NCI-H2196 (cell line): ENCODE measurements around the gene TMEM217.
"Not testable (repeated sequence)": the region's sequence is repeated elsewhere in the genome, so short reads cannot be mapped to it uniquely, and the experiment has no call there.

Source experiments
- DNase-seq: peaks from one replicate; lab custom pipeline; 2025; ENCODE audit not compliant: unreplicated experiment; lab: John Stamatoyannopoulos, UW

TMEM217 gene

DNA sequence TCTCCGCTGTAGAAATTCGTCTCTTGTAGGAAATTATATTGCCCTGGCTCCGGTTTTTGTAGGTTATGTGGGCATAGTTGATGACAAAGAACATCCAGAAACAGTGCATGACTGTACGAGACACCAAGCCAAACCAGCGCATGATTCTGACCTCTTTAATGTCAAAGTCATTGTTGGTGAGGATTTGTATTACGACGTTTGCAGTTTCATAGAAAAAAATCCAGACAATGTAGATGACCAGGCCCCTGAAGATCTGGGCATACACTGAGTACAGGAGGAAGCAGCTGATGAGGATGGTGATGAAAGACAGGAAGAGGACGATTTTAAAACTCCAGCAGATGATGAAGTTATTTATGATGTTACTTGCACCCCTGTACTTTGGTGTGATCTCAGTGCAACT, 39.4 kb downstream of the TMEM217 start:
- no peak for DNase-seq

DNA sequence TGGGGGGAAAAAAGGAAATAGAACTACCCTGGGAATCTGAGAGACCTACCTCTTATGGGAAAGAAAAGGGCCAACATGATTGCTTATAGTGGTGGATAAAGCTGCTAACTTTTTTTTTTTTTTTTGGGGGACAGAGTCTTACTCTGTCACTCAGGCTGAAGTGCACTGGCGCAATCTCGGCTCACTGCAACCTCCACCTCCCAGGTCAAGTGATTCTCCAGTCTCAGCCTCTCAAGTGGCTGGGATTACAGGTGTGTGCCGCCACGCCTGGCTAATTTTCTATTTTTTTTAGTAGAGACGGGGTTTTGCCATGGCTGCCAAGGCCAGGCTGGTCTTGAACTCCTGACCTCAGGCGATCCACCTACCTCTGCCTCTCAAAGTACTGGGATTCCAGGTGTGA, 39.9 kb downstream of the TMEM217 start:
- no peak for DNase-seq

DNA sequence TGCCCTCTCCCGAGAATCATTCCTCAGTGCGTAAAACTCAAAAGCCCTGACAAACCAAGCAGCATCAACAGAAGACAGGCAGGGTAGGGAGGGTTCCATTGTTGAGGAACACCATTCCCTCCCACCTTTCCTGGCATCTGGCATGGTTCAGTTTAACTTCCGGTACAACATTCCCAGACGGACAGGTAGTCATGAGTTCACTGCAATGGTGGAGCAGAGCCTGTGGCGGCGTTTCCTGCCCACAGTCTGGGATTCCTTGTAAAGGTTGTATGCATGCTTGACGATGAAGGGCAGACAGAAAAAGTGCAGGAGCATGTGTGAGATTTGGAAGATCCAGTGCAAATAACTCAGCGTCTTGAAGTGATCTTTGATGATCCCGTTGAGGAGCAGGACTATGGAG, 45.7 kb downstream of the TMEM217 start:
- DNase-seq: no peak

DNA sequence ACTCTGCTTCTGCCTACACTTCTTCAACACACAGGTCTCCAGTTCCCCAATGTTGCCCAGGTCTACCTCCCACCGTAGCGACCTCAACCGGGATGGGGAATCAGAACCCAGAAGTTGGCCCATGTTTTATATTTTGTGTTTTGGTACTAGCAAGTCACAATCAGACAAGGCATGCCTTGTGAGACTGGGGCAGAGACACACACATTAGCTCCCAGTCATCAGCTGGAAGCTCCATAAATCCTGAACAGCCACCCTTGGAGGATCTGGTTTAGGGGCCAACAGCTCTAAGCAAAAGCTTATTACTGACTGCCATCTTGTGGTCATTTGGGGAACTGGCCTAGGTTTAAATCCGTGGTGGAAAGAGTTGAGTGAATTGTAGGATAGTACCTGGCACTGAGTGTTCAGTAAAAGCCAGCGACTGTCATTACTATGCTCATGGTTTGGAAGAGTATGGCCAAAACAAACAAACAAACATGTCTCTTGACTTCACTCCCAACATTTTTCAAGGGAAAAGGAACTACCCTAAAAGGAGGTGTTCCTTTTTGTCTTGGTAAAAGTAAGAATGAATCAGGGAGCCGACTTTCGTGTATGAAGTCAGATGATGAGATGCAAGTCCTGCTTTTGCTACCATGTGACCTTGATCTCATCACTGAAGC, 47.5 kb downstream of the TMEM217 start:
- DNase-seq: peak; percentile 91

DNA sequence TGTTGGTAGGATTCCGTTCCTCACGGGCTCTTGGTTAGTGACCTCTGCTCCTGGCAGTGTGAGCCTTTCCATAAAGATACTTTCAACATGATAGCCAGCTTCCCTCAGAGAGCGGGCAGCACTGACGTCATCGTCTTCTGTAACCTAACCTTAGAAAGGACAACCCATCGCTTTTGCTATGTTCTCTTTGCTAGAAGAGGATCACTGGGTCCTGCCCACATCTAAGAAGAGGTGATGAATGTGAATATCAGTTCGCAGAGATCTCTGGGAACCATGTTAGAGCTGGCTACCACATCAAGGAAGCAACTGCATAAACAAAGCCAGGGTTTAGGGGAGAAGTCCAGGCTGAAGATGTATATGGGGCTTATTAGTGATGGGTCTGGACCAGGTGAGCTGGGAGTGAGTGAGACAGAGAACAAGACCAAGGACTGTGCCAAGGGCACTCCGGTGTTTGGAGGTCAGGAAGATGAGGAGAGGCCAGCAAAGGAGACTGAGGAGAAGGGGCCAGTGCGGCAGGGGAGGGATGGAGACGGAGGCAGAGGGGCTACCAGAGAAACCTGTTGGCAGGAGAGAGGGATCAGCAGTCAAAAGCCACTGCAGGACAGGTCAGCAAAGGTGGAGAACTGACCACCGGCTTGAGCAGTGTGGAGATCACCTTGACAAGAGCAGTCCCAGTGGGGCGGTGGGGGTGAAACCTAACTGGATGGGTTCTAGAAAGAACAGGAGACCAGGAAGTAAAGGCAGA, 48.3 kb downstream of the TMEM217 start:
- no peak for DNase-seq

DNA sequence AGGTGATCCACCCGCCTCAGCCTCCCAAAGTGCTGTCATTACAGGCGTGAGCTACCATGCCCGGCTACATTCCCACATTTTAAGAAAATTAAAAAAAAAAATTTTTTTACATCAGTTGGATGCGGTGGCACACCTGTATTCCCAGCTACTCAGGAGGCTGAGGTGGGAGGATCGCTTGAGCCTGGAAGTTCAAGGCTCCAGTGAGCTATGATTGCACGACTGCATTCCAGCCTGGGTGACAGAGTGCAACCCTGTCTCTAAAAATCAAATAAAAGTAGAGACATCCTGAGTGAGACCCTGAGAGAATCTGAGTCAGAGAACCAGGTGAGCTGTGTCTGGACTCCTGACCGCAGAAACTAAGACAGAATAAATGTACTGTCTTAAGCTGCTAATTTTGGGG, 49.2 kb downstream of the TMEM217 start:
- no peak for DNase-seq

DNA sequence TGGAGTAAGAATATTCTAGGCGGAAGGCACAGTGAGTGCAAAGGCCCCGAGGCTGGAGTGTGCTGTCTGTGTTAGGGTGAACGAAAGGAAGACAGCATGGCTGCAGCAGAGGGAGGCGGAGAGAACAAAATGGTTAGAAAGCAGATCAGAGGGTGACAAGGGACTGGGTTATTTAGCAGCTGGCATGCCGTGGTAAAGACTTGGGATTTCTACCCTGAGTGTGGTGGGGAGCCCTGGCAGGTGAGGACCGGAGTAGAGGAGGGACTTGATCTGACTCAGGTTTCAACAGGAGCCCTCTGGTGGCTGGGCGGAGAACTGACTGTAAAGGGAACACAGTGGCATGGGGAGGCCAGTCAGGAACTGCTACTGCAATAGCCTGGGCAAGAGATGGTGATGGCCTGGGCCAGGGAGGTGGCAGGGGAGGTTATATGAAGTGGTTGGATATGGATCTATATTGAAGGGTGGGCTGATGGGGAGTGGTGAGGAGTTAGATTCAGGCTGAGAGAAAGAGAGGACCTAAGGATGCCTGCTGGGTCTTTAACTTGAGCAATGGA, 50.0 kb downstream of the TMEM217 start:
- peak; percentile 81 for DNase-seq

DNA sequence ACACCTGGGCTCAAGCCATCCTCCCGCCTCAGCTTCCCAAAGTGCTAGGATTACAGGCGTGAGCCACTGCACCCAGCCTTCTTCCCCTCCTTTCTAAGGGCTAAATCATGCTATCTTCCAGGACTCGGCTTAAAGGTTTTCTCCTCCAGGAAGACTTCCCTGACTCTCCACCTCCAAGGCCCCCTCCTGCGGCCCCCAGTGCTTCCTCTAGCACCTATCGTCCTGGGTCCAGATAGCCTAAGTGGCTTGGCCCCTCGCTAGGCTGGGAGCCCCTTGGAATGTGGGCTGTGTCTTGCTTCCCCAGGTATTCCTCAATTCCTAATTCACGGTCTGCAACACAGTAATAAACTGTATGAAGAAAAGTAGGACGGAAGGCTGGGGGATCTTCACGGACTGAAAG, 51.3 kb downstream of the TMEM217 start:
- DNase-seq: no peak

DNA sequence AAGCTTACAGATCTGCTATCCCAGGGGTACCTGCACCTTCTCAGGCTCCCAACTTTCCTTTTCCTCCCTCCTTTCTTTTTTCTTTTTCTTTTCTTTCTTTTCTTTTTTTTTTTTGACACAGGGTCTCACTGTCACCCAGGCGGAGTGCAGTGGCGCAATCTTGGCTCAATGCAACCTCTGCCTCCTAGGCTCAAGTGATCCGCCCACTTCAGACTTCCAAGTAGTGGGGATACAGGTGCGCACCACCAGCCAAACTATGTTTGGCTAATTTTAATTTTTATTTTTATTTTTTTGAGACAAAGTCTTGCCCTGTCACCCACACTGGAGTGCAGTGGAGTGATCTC, 52.0 kb downstream of the TMEM217 start:
- no peak for DNase-seq

DNA sequence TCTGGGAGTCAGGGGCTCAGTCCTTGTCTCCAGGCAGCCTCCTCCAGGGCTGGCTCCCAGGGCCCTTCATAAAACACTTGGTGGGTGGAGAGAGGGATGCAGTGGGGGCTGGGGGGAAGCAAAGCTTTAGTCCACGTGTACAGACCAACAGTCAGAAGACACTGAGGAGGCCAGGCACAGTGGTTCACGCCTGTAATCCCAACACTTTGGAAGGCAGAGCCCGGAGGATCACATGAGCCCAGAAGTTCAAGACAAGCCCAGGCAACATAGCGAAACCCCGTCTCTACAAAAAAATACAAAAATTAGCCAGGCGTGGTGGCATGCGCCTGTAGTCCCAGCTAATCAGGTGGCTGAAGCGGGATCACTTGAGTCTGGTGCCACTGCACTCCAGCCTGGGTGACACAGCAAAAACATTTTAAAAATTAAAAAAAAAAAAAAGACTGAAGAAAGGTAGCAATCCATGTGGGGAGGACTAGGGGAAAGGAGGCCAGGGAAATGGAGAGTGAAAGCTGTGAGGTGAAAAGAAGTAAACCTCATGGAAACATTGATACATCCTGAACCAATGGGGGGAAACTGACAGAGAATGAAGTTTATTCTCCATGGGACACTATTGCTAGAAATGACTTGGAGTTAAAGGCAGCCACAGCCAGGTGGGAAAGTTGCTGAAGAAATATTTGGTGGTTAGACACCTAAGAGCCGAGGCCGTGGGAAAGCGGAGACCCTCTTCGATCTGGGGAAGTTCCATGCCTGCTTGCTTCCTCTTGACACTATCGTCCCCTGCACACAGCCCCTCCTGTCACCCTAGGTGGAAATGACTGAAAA, 52.6 kb downstream of the TMEM217 start:
- DNase-seq: no peak

DNA sequence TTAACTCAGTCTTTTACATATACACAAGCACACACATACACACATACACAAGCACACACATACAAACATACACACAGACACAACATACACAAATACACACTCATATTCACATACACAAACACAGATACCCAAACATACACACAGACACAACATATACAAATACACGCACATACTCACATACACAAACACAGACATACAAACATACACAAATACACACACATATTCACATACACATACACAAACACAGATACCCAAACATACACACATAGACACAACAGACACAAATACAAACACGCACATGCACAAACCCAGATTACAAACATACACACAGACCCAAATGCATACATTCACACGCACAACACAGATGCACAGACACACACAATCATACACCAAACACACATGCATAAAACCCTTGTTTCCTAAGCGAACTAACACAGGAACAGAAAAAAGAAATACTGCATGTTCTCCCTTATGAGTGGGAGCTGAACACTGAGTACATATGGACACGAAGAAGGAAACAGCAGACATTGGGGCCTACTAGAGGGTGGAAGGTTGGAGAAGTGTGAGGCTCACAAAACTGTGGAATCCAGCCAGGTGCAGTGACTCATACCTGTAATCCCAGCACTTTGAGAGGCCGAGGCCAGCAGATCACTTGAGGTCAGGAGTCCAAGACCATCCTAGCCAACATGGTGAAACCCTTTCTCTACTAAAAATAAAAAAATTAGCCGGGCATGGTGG, 53.8 kb downstream of the TMEM217 start:
- peak; percentile 43 for DNase-seq

DNA sequence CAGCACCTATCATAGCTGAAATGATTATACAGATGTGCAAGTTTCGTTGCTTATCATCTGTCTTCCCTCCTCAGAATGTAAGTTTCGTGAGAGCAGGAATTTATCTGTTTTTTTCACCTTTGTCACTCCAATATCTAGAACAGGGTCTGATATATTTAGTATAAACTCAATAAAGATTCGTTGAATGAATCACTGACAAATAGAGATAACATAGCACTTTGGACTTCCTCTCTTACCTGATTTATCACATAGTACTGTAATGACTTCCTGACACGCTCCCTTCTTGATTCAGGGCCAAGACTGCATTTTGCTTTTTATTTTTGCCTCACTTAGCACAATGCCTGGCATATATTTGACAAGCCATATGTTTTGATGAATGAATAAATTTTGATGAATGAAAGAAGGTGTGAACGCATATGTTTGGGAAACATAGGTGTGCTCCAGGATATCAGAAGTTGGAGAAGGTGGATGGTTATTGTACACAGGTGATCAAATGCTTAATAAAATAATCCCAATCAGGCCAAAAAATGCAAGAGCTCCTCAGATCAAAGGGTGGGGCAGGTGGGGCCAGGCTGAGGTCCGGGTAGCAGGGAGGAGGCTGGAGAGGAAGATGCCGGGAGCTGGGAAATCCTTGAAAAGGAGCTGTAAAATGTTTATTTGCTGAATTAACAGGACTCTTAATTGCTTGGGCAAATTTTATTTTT, 55.0 kb downstream of the TMEM217 start:
- no peak for DNase-seq

DNA sequence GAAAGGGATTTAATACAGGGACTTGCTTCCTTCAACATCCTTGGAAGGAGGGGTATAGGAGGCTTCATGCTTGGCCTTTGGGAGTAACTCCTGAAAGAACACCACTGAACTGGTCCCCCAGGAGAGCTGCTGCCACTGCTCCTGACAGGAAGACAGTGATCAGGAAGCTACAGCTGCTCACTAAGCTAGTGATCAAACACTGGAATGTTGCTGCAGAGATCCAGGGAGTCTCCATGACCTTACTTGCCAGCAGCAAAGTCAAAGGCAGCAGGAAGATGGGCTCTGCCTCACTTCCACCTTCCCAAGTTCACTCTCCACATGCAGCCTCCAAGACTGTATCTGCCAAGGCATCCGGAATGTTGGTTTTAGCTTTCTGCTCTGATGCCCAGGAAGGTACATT, 56.2 kb downstream of the TMEM217 start:
- DNase-seq: no peak

DNA sequence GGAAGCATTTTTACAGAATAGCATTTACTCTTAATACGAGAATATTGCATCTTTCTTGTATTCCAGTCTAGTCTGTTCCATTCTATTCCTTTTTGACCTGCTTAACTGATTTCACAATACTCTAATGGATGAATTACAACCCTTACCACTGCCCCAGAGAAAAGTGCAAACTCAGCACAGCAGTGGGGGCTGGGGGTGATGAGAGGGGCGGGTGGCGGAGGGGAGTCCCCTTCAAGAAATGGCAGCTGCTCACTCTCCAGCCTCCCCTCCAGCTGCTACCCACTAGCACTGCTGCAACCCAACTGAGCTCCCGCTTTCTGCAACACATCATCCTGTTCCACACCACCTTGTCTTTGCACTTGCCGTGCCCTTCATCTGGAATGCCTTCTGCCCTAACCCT, 57.9 kb downstream of the TMEM217 start:
- DNase-seq: no peak

DNA sequence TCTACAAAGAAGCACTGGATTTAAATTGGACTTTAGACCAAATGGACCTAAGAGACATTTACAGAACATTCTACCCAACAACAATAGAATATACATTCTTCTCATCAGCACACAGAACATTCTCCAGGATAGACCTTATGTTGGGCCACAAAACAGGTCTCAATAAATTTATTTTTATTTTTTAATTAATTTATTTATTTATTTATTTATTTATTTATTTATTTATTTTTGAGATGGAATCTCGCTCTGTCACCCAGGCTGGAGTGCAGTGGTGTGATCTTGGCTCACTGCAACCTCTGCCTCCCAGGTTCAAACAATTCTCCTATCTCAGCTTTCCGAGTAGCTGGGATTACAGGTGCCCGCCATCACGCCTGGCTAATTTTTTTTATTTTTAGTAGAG, 61.5 kb downstream of the TMEM217 start:
- not testable (repeated sequence) for DNase-seq

DNA sequence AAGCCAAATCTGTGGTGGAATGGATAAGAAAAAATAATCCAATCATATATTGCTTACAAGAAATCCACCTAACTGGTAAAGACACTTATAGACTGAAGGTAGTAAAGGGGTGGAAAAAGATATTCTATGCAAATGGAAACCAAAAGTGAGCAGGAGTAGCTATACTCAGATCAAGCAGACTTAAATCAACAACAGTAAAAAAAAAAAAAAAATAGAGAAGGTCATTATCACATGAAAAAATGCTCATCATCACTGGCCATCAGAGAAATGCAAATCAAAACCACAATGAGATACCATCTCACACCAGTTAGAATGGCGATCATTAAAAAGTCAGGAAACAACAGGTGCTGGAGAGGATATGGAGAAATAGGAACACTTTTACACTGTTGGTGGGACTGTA, 63.1 kb downstream of the TMEM217 start:
- not testable (repeated sequence) for DNase-seq

DNA sequence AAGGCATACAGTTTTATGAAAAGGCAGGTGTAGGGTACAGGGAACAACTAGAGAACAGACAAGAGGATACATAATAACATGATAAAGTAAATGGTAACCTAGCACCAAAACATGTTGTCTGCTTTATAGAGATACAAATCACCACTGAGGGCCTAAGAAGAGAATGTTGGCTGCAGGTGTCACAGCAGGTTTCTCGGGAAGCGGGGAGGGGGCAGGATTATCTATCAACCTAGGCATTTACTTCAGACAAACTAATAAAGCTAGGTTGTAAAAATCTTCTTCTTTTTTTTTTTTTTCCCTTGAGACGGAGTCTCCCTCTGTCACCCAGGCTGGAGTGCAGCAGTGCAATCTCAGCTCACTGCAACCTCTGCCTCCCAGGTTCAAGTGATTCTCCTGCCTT, 65.3 kb downstream of the TMEM217 start:
- DNase-seq: peak; percentile 22

DNA sequence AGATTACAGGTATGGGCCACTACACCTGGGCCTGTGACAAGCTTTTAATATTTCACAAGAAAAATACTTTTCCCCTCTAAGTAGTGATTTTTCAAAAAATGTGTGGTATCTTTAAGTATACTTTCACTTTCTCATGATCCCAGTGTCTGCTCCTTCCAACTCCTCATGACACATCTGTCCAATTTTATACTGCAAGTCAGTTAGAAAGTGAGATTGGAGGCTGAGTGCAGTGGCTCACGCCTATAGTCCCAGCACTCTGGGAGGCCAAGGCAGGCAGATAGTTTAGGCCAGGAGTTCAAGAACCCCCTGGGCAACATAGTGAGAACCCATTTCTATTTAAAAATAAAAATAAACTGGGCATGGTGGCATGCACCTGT, 67.8 kb downstream of the TMEM217 start:
- DNase-seq: no peak

DNA sequence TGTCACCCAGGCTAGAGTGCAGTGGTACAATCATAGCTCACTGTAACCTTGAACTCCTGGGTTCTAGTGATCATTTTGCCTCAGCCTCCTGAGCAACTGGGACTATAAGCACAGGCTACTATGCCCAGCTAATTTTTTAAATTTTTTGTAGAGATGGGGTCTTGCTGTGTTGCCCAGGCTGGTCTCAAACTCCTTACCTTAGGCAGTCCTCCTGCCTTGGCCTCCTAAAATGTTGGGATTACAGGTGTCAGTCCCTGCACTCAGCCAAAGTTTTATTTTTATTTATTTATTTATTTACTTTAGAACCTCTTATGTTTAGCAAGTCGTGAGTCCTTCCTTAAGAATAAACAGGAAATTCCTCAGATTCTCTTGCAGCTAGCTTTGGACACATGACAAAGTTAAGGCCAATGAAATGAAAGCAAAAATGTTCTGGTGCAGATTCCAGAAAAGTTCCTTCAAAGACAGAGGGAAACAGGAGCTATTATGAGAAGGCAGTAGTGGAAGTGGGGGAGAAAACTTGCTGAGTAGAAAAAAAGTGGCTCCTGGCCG, 68.9 kb downstream of the TMEM217 start:
- DNase-seq: no peak

DNA sequence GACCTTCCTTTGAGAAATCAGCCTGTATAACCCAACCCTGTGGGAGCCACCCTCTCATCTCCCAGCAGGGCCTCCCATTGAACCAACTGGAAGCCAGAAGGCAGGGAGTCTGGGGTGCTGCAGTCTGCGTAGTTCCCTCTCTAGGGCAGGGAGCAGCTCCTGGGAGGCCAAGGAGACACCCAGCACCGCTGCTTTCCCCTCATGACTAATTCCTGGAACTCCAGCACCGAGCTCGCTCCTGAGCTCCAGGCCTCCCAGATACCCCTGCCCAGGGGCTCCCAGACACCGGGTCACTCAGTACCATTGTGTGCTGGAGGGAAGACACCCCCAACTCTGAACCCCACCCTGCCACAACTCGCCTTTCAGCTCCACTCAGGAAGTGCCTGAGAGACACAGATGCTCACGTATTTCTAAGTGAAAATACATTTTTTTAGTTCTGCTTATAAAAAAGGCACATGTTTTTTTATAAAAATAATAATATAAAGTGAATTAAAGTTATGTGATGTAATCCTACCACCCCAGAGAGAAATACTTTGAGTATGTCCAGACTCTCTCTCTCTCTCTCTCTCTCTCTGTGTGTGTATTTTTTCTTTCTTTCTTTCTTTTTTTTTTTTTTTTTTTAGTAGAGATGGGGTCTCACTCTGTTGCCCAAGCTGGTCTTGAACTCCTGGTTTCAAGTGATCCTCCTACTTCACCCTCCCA, 70.5 kb downstream of the TMEM217 start:
- no peak for DNase-seq
